Adrenal gland (tissue), 12 donors: ENCODE measurements around the gene RTL1. TPM values are rescaled to one million over a fixed set of nuclear protein-coding genes. Genes with fewer than 3 reads are reported as not detected.

Source experiments
- DNase-seq, 7 donors: peaks; one replicate each; pipeline ENCODE4 v3.0.0-alpha.2; 2019 to 2020
- H3K27ac ChIP-seq, 5 donors: fragments of 200-600 bp; sonication (generic) in 4 of 5; 1 replicate in 3 of 5; 2 replicates in 2 of 5; pipeline versions ENCODE4 v1.5.1 to v1.8.0; 2016 to 2020; ENCODE audit warnings: mild to moderate bottlenecking in 1 of 5
- H3K27me3 ChIP-seq: fragments of 200-600 bp; 2 replicates; pipeline ENCODE4 v1.8.0; 2021
- H3K36me3 ChIP-seq, 2 donors: fragments of 200-600 bp; replicated peaks in 1 of 2; 1 replicate in 1 of 2; 2 replicates in 1 of 2; pipeline versions ENCODE4 v1.5.1 to v1.8.0; 2018 to 2022
- H3K4me1 ChIP-seq, 2 donors: fragments of 200-600 bp; replicated peaks in 1 of 2; 1 replicate in 1 of 2; 2 replicates in 1 of 2; pipeline versions ENCODE4 v1.5.1 to v1.8.0; 2018 to 2021
- H3K4me3 ChIP-seq, 4 donors: fragments of 200-600 bp; sonication (generic) in 3 of 4; one replicate each; pipeline ENCODE4 v1.5.1; 2016 to 2018
- H3K9me3 ChIP-seq, 3 donors: fragments of 200-600 bp; sonication (generic) in 1 of 3; replicated peaks in 1 of 3; 1 replicate in 2 of 3; 2 replicates in 1 of 3; pipeline versions ENCODE4 v1.5.1 to v1.8.0; 2016 to 2021
- POLR2A ChIP-seq, 2 donors: fragments of 450-650 bp; IDR thresholded peaks; one replicate each; pipeline ENCODE4 v1.6.1; 2017; ENCODE audit warnings: antibody characterized with exemption in 2 of 2, mild to moderate bottlenecking in 2 of 2, moderate library complexity in 1 of 2
- WGBS, 4 donors: extraction: QIAGEN DNeasy Blood & Tissue Kit in 2 of 4; methylation state at CpG; one replicate each; pipeline versions ENCODE4 v1.1.5 to v1.1.7; 2013 to 2017; 5-methylcytosine and 5-hydroxymethylcytosine counted together
- intact Hi-C, 2 donors: fragments of 100-400 bp; cut with DNase I; formaldehyde crosslinking; loops; one replicate each; pipeline versions ENCODE4 v1.14.1 to v1.15.0; 2022 to 2023
- polyA plus RNA-seq, 3 donors: library from polyadenylated mRNA; stranded (reverse); fragments of 200-250 nt in 2 of 3; fragments of 350-450 nt in 1 of 3; fragmentation: Illumina TruSeq in 1 of 3; extraction: RNeasy Lipid Tissue Mini Kit (QIAGEN cat#74804) in 1 of 3; gene quantifications; one replicate each; pipeline ENCODE4 v1.2.3, GENCODE V29; 2013 to 2014
- total RNA-seq, 9 donors: library from RNA; depleted of rRNA in 4 of 9; stranded (reverse); fragments of >200 nt in 4 of 9; fragments of 120-200 nt in 1 of 9; fragmentation: NEBNext Ultra II Directional in 1 of 9; extraction: Animal tissue kit (Norgen Biotek cat#: 25700) in 1 of 9; gene quantifications; one replicate each; pipeline versions ENCODE4 v1.1.0 to v1.2.4, GENCODE V29; 2013 to 2023
- TF ChIP-seq, protein P1 (sequence below), 6 experiments: fragments of 450-650 bp in 4 of 6; fragments of 200-600 bp in 2 of 6; sonication (generic) in 1 of 6; IDR thresholded peaks; 1 replicate in 5 of 6; 2 replicates in 1 of 6; pipeline versions ENCODE4 v1.5.1 to v1.8.0; 2016 to 2021; ENCODE audit warnings: antibody characterized with exemption in 6 of 6, mild to moderate bottlenecking in 2 of 6, moderate library complexity in 1 of 6
- donor health status: healthy with polysubstance abuse.
- donor health status: Bipolar disorder and iron deficiency.
- donor health status: DM: yes; HTN: yes; CAD: no.
- donor health status: DM: no; HTN: no; CAD: no.
- donor health status: DM: no; HTN: no; CAD: no.
- donor health status: DM: yes; HTN: yes; CAD: no.

The RTL1 gene
- total and polyA plus RNA-seq, 12 donors = 0.11 to 6.2 (median 1.0) TPM; not detected in 3

DNA sequence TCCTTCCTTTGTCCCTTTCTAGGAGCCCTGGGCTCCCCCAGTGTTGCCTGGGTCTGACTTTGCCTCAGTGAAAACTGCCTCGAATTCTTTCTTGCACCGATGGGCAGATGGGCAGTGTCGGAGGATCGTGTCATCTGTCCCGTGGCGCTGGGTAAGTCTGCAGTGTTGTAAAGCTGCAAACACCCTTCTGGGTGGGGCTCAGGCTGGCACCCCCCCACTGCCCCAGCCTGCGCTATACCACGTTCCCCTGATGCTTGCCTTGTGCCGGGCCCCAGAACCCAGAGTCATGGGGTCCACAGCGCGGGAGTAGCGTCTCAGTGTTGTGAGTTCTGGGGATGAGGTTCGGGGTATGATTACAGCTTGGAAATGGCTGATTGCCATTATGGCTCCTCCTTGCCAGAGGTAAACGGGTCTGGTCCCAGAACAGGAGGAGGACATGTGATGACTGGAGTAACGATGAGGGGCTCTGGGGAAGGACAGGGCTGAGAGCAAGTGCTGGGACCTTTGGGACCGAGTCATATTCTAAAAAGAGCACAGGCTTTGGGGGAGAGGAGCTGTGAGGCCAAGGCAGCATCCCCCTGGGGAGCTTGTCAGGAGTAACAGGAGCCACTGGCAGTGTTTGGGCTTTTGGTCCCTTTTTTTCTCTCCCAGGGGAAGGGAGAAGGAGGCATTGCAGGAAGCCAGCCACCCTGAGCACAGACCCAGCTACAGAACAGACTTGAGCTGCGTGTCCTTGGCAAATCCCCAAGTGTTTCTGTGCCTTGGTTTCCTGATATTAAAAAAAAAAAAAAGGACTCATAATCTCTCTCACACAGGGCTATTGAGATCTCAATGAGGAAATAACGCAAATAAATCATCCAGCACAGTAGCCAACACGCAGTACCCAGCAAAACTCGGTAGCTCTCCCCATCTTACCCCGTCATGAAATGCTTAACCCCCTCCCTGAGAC, 4.3 kb downstream of the RTL1 start:
- H3K4me3 ChIP-seq = no peak overlapping the region
- peaks cover 0 to 57% of the 10 kb centered on the region in 2 donors for H3K36me3 ChIP-seq
- no peaks in the 10 kb centered on the region for H3K9me3 ChIP-seq
- H3K27me3 ChIP-seq = no peaks in the 10 kb centered on the region
- DNase-seq = peak; percentile 63 to 92 (median 80)
- intact Hi-C loops = no loop called here
- 40 to 55% (median 43%) methylated on average over 18 to 21 of the region's 21 CpGs for WGBS, 4 donors
- TF ChIP-seq, protein P1, sequence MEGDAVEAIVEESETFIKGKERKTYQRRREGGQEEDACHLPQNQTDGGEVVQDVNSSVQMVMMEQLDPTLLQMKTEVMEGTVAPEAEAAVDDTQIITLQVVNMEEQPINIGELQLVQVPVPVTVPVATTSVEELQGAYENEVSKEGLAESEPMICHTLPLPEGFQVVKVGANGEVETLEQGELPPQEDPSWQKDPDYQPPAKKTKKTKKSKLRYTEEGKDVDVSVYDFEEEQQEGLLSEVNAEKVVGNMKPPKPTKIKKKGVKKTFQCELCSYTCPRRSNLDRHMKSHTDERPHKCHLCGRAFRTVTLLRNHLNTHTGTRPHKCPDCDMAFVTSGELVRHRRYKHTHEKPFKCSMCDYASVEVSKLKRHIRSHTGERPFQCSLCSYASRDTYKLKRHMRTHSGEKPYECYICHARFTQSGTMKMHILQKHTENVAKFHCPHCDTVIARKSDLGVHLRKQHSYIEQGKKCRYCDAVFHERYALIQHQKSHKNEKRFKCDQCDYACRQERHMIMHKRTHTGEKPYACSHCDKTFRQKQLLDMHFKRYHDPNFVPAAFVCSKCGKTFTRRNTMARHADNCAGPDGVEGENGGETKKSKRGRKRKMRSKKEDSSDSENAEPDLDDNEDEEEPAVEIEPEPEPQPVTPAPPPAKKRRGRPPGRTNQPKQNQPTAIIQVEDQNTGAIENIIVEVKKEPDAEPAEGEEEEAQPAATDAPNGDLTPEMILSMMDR (IDR thresholded peaks at IDR 0.05) = no peak
- TF ChIP-seq POLR2A (IDR thresholded peaks at IDR 0.05) = no peak
- peaks cover 29 to 66% of the 10 kb centered on the region in 2 donors for H3K4me1 ChIP-seq
- peak overlapping the region; percentile 29 to 79 (median 56) for H3K27ac ChIP-seq

DNA sequence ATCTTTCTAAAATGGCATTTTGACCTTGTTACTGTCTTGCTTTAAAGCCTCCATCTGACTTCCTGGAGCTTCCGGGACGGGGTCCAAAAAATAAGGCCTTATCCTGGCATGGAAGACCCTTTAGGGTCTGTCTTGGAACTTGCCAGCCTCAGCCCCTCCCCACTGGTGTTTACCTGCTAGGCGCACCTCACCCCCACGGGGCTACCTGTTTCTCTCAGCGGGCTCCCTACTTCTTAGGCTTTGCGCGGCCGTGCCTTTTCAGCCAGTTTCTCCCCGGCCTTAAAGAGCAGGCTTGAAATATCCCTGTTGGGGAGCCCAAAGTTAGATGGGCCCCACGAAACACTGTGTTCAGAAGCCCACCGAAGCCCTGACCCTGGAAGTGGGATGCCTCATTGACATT, 5.1 kb downstream of the RTL1 start:
- H3K9me3 ChIP-seq = no peaks in the 10 kb centered on the region
- intact Hi-C loops = no loop called here
- peak overlapping the region in 3 of 5 donors; percentile 56 to 79 (median 79) for H3K27ac ChIP-seq
- no peaks in the 10 kb centered on the region for H3K27me3 ChIP-seq
- peaks cover 29 to 67% of the 10 kb centered on the region in 2 donors for H3K4me1 ChIP-seq
- no peak overlapping the region for H3K4me3 ChIP-seq
- peak in 5 of 7 donors; percentile 11 to 61 (median 18) for DNase-seq
- 53 to 68% (median 58%) methylated on average over 11 of the region's 11 CpGs for WGBS, 4 donors
- TF ChIP-seq, protein P1 (IDR thresholded peaks at IDR 0.05) = no peak
- no peak for TF ChIP-seq POLR2A (IDR thresholded peaks at IDR 0.05)
- peaks cover 0 to 58% of the 10 kb centered on the region in 2 donors for H3K36me3 ChIP-seq

DNA sequence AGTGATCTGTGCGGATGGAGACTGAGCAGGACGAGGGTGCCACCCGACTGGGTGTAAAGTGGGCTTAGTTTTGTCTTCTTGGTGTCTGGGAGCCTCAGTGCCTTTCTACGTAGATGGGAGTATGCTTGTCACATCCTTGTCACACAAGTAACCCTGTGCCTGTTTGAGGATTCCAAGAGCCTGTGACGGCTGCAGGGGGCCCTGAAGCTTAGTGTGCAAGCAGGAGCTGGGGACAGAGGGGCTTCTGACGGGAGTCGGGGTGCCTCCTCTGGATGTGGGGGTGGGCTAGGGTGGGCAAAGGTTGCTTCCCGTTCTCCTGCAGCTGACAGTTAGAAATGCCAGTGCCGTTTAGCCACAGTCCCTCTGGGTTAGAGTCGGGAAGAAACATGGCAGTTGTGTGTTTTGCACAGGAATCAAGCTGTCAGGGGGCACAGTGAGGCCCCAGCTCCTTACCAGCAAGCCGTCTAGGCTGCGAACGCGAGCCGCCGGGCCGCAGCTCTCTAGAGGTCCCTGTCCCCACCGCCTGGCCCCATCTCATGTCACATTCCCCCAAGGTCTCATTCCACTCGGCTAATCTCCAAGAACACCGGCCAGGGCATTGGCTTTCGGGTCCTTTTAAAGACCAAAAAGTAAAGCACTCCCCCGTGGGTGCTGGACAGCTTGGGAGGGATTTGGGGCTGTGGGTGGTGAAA, 7.0 kb downstream of the RTL1 start:
- Histone ChIP-seq H3K36me3 (peaks cover 0 to 60% of the 10 kb centered on the region in 2 donors), H3K27me3 (no peaks in the 10 kb centered on the region), H3K27ac (peak overlapping the region in 4 of 5 donors; percentile 21 to 65 (median 52)), H3K4me3 (no peak overlapping the region), H3K4me1 (peaks cover 29 to 67% of the 10 kb centered on the region in 2 donors), H3K9me3 (no peaks in the 10 kb centered on the region)
- no peak for TF ChIP-seq POLR2A (IDR thresholded peaks at IDR 0.05)
- TF ChIP-seq, protein P1 (IDR thresholded peaks at IDR 0.05) = no peak
- peak in 6 of 7 donors; percentile 33 to 66 (median 46) for DNase-seq
- intact Hi-C loops = no loop called here
- WGBS, 4 donors = 44 to 59% (median 51%) methylated on average over 12 to 22 of the region's 22 CpGs

DNA sequence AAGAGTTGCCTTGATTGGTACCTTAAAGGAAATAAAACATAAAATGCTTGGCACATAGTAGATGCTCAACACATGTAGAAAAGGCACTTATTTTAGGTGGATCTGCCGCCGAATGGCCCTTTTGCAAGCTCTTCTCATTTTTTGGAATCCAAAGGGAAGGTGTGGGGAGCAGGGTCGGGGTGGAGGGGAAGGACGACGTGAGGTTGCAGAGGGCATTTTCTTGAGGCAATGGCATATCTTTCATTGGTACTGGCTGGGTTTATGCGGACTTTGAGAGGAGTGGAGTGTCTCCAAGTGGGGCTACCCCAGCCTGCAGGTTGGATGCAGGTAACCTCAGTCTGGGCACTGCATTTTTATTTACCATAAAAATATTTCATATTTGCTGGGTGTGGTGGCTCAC, 8.1 kb downstream of the RTL1 start:
- peaks cover 0 to 63% of the 10 kb centered on the region in 2 donors for H3K36me3 ChIP-seq
- peak overlapping the region in 1 of 5 donors; percentile 53 for H3K27ac ChIP-seq
- TF ChIP-seq, protein P1 (IDR thresholded peaks at IDR 0.05) = no peak
- intact Hi-C loops = no loop called here
- no peaks in the 10 kb centered on the region for H3K27me3 ChIP-seq
- 80 to 90% (median 83%) methylated on average over 6 of the region's 6 CpGs for WGBS, 4 donors
- DNase-seq = peak in 2 of 7 donors; percentile 5 to 8
- peaks cover 25 to 58% of the 10 kb centered on the region in 2 donors for H3K4me1 ChIP-seq
- no peaks in the 10 kb centered on the region for H3K9me3 ChIP-seq
- no peak overlapping the region for H3K4me3 ChIP-seq
